HG03280 (cell line): ENCODE results near the gene ADAMTS12.

Experiments
- ATAC-seq: cut with Tn5 transposase; IDR thresholded peaks from one replicate; pipeline ENCODE4 v1.9.1; 2021; ENCODE audit warnings: mild to moderate bottlenecking, moderate library complexity; ENCODE audit not compliant: unreplicated experiment

The ADAMTS12 gene

DNA sequence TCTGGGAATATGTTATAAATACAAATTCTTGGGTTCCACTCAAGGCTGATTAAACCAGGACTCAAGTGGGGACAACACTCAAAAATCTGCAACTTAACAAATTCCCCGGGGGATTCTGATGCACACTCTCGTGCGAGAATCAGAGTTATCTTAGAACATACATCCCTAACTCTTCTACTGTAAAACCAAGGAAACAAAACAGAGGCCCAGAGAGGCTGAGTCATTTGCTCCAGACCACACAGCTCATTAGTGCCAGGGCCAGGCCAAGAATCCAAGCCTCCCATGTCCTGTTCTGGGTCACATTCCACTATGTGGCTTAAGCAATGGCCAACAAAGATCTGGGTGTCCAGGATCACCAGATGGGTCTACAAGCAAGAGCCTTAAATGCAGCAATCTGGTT, 166.0 kb downstream of the ADAMTS12 start:
- no peak for ATAC-seq

- no peak for ATAC-seq
These were observed 170.1 kb downstream of the ADAMTS12 start for GRCh38 chr5:33721491-33722200.

DNA sequence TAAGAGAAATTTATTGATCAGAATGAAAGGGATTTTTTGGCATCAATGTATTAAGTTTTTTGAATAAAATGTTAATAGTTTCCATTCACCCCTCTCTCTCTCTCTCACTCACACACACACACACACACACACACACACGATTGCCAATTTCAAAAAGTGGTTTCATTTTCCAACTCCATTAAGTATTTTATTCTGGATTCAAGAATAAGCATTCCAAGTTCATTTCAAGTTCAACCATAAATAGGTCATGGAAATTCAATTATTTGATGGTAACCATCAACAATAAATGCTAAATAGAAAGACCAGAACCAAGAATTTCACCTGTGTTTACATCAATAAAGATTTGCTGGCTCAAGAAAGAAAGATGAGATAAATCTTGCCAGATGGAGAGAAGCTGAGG, 171.6 kb downstream of the ADAMTS12 start:
- ATAC-seq = no peak

- ATAC-seq = no peak
These were observed 172.0 kb downstream of the ADAMTS12 start for GRCh38 chr5:33719769-33720168.

DNA sequence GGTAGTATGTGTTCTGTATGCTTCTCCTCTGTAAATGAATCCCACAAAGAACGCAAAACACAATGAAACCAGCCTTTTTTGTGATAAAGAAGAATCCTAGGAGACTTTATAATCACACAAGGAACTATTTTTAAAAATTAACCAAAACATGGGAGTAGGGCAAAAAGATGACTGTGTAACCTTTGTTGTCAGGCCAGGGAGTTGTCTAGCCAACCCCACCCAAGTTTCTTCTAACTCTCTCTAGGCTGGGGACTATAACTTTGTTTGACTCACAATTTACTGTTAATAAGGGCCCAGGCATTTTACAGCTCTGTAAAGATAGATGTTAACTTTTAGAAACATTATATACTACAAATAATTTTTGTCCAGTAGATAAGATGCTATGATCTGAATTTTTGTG, 176.1 kb downstream of the ADAMTS12 start:
- ATAC-seq = no peak

DNA sequence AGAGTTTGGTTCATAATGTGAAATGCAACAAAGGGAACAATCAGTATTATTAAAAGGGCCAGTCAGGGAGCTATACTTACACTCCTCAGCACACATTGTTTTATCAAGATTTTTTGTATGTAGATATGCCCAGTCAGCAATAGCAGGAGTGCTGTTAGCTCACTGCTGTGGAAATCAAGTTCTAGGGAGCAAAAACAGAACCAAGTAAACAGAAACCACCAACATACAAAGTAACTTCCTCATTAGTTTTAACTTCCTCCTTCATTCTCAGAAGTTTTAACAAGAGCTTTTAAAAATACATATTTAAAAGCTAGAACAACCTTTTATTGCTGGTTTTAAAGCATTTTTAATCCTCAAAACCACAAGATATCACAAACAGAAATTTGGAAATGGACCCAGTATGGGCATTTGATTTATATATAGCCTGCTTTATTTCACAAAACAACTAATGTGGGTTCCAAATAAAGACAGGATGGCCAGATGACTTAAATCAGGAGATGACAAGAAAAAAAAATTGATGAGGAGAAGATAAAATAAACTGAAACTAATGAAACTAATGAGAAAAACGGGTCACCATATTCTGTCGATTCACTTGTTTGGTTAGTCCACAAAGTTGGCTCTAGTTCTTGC, 178.5 kb downstream of the ADAMTS12 start:
- ATAC-seq = no peak

DNA sequence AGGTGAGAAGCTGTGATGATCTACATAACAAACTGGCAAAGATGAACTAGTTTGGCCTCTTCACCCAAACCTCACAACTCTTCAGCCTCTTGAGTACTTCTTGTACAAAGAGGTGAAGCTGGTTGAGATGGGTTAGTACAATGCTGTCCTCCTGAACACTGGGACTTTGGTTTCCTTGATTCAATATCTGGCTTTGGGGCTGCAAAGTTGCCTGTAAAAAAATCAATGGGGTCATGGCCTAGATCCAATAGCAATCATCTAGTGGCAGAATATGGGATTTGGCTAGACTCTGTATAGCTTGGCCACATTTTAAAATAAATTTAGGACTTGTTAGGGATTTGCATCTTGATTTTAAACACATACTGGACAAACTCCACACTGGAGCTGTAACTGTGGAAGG, 179.1 kb downstream of the ADAMTS12 start:
- no peak for ATAC-seq

- no peak for ATAC-seq
These were observed 180.6 kb downstream of the ADAMTS12 start for GRCh38 chr5:33711094-33711679.

- no peak for ATAC-seq
These were observed 188.9 kb downstream of the ADAMTS12 start for GRCh38 chr5:33702867-33703266.

- no peak for ATAC-seq
These were observed 189.8 kb downstream of the ADAMTS12 start for GRCh38 chr5:33701951-33702350.

GRCh38 chr5:33701251-33701650, 190.5 kb downstream of the ADAMTS12 start:
- ATAC-seq = no peak

- no peak for ATAC-seq
These were observed 195.4 kb downstream of the ADAMTS12 start for GRCh38 chr5:33696411-33696810.

DNA sequence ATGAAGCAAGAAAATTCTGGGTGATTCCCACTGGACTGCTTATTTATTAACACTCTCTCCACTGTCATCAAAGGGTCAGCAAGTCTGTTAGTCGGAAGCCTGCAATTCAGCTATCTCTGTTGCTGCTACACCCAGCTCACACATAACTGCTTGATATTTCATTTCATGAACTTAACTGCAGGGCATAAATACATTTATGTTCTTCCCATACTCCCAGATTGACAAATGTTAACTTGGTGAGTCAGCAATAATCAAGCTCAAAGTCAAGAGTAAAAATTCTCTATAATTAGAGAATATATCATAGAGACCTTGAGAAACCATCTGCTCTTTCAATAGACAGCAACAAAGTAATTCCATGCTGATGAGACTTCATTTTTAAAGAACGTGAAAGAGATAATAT, 198.8 kb downstream of the ADAMTS12 start:
- ATAC-seq = no peak

DNA sequence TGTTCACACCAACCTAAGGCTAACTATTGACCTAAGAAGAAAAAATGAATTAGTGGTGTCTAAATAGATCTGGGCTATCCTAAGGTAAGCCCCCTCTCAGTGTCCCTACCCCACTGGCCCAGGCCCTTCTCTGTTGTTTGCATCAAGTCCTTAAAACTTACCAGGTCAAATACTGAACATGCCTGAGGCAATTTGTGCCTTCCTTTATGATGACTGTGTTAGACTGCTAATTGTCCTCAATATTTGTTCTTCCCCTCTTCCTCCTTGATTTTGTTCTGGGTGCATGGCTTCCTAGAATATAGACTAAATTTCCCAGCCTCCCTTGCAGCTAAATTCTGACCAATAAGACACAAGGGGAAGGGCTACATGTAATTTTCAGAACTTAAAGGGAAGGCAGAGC, 199.9 kb downstream of the ADAMTS12 start:
- no peak for ATAC-seq

GRCh38 chr5:33690374-33691135, 201.2 kb downstream of the ADAMTS12 start:
- ATAC-seq = no peak

GRCh38 chr5:33688526-33688925, 203.3 kb downstream of the ADAMTS12 start:
- ATAC-seq = no peak

- ATAC-seq = no peak
These were observed 203.7 kb downstream of the ADAMTS12 start for GRCh38 chr5:33688066-33688465.

DNA sequence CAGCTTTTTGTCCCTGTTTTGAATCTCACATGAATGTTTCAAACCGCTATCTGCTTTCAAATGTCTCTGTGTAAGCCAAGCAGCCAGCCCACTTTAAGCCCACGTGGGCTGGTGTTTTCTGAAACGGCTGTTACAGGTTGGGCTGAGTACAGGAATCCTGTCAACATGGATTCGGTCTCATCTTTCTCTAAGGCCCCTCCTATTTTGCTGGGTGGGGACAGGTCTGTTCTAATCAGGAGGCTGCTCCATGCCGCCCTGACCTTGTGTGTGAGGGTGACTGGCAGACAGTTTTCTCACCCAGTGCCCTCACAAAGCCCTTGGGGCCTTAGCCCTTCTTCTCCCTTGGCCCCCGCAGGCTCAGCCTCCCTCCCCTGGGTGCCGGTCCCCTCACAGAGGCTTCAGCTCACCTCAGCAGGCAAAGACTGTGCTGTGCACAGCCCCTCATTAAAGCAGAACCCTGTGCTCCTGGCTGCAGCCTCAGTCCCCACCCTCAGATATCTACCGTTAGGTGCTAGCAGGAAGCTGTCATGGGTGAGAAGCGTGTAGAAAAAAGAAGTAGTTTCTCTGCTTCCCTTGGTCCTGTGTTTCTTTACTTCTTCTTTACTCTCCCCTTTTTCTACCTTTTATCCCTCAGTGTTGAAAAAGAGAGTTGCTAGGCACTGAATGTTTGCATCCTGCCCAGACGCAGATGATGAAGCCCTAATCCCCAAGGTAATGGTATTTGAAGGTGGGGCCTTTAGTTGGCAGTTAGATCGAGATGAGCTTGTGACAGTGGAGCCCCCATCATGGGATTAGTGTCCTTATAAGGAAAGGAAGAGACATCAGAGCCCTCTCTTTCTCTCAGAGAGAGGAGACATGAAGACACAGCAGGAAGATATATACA, 205.7 kb downstream of the ADAMTS12 start:
- no peak for ATAC-seq

DNA sequence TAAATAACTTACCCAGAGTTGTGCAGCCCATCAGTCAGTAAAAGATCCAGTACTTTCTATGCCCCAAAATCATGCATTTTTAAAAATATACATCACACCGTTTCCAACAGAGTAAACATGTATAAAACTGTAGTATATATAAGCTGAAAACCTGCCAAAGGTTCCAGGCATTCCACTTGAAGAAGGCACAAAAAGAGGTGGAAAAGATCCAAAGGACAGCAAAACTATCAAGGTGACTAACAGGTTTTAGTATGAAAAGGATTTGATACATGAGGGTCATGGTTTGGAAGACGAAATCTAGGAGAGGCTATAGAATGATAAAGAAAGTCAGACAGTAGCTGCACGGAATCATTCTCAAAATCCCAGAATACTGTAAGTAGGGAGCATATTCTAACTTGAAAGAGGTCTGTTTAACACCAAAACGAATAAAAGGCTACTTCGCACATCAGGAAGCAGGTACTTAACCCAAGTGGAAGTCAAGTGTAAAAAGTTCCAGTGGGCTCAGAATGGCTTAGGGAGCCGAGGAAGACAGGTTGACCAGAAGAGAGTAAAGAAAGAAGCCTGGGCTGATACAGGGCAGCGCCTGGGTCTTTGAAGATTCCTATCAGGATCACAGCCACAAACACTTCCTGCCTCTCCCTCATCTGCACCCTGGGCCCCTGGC, 207.2 kb downstream of the ADAMTS12 start:
- ATAC-seq = no peak

DNA sequence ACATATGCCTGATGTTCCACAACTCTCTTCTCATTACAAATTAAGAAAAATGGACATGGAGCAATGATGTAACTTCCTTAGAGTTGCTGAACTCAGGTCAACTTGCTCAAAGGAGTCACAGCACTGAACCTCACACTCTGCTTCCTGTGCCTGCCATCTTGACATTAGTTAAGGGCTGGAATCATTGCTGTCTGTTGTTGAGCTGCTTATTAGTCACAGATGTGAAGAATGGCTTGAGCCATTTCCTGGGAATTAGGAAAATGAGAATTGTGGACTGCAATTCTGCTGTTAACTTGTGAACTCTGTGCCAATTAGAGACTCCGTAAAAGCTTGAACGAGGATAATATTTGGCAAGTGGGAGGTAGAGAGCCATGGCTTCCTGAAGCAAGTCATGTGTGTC, 212.0 kb downstream of the ADAMTS12 start:
- no peak for ATAC-seq
